Naive thymus-derived CD4-positive, alpha-beta T cell (primary cell): ENCODE data around the gene TENT4B. TPM values are rescaled to one million over a fixed set of nuclear protein-coding genes. Genes with fewer than 3 reads are reported as not detected.

Experiments used
- ATAC-seq: fragments of 150-1000 bp; cut with Tn5 transposase; 2 replicates; pipeline ENCODE4 v1.10.0; 2021; ENCODE audit warnings: mild to moderate bottlenecking, moderate library complexity
- CTCF ChIA-PET: fragments of 350-600 bp; sonication (Branson Sonifier 250); formaldehyde crosslinking; loops from one replicate; lab custom pipeline; 2021; ENCODE audit warnings: antibody characterized with exemption; lab: Charles Lee
- POLR2A ChIA-PET: fragments of 350-600 bp; sonication (Branson Sonifier 250); formaldehyde crosslinking; loops from one replicate; lab custom pipeline; 2021; ENCODE audit warnings: antibody characterized with exemption, inconsistent platforms; lab: Charles Lee
- DNase-seq, 9 donors: peaks; one replicate each; pipeline versions ENCODE4 v3.0.0 to v3.0.0-alpha.2; 2020 to 2022; ENCODE audit warnings: mixed read lengths in 1 of 9
- H3K27ac ChIP-seq: one replicate; pipeline ENCODE4 v1.7.0; 2013; ENCODE audit warnings: mild to moderate bottlenecking, low read depth, low read length, moderate library complexity
- H3K27me3 ChIP-seq, 2 donors: one replicate each; pipeline ENCODE4 v1.7.0; 2013; ENCODE audit warnings: low read length in 2 of 2, mild to moderate bottlenecking in 2 of 2, moderate library complexity in 2 of 2; ENCODE audit not compliant: control insufficient read depth in 2 of 2, insufficient read depth in 2 of 2
- H3K36me3 ChIP-seq, 3 experiments: 1 replicate in 2 of 3; 2 replicates in 1 of 3; pipeline ENCODE4 v1.7.0; 2013; ENCODE audit warnings: low read length in 3 of 3, mild to moderate bottlenecking in 3 of 3, moderate library complexity in 1 of 3; ENCODE audit not compliant: insufficient read depth in 3 of 3, control insufficient read depth in 2 of 3
- H3K4me1 ChIP-seq, 2 donors: one replicate each; pipeline ENCODE4 v1.7.0; 2013; ENCODE audit warnings: low read length in 2 of 2, mild to moderate bottlenecking in 2 of 2, moderate library complexity in 1 of 2; ENCODE audit not compliant: control insufficient read depth in 2 of 2, insufficient read depth in 2 of 2
- H3K4me3 ChIP-seq: 2 replicates; pipeline ENCODE4 v1.7.0; 2013; ENCODE audit warnings: mild to moderate bottlenecking, low read length
- H3K9me3 ChIP-seq, 3 experiments: 1 replicate in 2 of 3; 2 replicates in 1 of 3; pipeline ENCODE4 v1.7.0; 2013; ENCODE audit warnings: low read length in 3 of 3; ENCODE audit not compliant: control insufficient read depth in 2 of 3
- H3K27ac Mint-ChIP-seq, 9 donors: one replicate each; pipeline ENCODE4 v1.8.0; 2020 to 2022; ENCODE audit warnings: mixed read lengths in 9 of 9, mild to moderate bottlenecking in 8 of 9, moderate library complexity in 5 of 9, inconsistent platforms in 2 of 9
- H3K27me3 Mint-ChIP-seq, 5 donors: one replicate each; pipeline ENCODE4 v1.8.0; 2021 to 2022; ENCODE audit warnings: mixed read lengths in 5 of 5, mild to moderate bottlenecking in 1 of 5
- H3K36me3 Mint-ChIP-seq, 5 donors: one replicate each; pipeline ENCODE4 v1.8.0; 2020 to 2022; ENCODE audit warnings: mixed read lengths in 5 of 5, mild to moderate bottlenecking in 3 of 5, inconsistent platforms in 1 of 5
- H3K4me1 Mint-ChIP-seq, 7 donors: one replicate each; pipeline ENCODE4 v1.8.0; 2020 to 2022; ENCODE audit warnings: mixed read lengths in 7 of 7, mild to moderate bottlenecking in 3 of 7, inconsistent platforms in 1 of 7
- H3K4me3 Mint-ChIP-seq, 10 donors: one replicate each; pipeline ENCODE4 v1.8.0; 2020 to 2022; ENCODE audit warnings: mild to moderate bottlenecking in 10 of 10, mixed read lengths in 10 of 10, moderate library complexity in 6 of 10, inconsistent platforms in 2 of 10
- H3K9me3 Mint-ChIP-seq, 11 donors: one replicate each; pipeline ENCODE4 v1.8.0; 2020 to 2022; ENCODE audit warnings: mixed read lengths in 11 of 11, mild to moderate bottlenecking in 4 of 11, inconsistent platforms in 1 of 11, moderate library complexity in 1 of 11
- intact Hi-C, 2 donors: fragments of 100-400 bp; cut with micrococcal nuclease; formaldehyde crosslinking; loops; one replicate each; pipeline ENCODE4 v1.15.1; 2023
- polyA plus RNA-seq, 2 donors: library from polyadenylated mRNA; unstranded; fragments of 300-500 nt; fragmentation: Illumina TruSeq; gene quantifications; one replicate each; pipeline ENCODE4 v1.2.3, GENCODE V29; 2021
- total RNA-seq, 6 experiments: library from RNA in 5 of 6; stranded (reverse) in 5 of 6; gene quantifications; 1 replicate in 5 of 6; 2 replicates in 1 of 6; pipeline ENCODE4 v1.2.3 and lab custom pipeline; 2021 to 2026

TENT4B gene
- total and polyA plus RNA-seq, 7 experiments from 2014 or later: 5.0 to 25.9 (median 22.5) TPM

DNA sequence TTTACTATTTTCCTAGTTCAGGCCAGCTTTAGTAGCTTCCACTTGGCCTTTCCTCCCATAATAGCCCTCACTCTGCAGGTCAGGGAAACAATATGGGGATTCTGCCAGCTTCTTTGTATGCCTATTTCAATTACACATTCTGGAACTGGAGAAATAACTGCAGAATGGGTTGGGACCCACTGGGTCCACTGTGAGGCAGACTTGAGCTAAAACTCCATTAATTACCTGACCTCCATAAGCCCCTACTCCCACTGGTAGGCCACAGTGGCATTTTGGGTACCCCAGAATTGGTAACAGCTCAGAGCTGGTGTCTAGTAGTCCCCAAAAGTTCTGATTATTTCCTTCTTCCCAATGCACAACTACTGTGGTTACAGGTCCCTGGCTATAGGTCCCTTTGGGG, 16.7 kb upstream of the TENT4B start:
- no peaks in the 10 kb centered on the region for H3K36me3 Mint-ChIP-seq
- ATAC-seq: no peak
- no peak overlapping the region for H3K4me3 Mint-ChIP-seq
- ChIA-PET POLR2A (no interaction called here), CTCF (interaction anchor here (0.9 to 1.2 kb wide), 3 partner anchors 9 to 74 kb away, joined by 3 read pairs; no protein-coding TSS in a partner anchor)
- Histone ChIP-seq H3K27me3 (no peaks in the 10 kb centered on the region), H3K4me3 (no peak overlapping the region), H3K36me3 (no peaks in the 10 kb centered on the region), H3K4me1 (no peaks in the 10 kb centered on the region), H3K9me3 (no peaks in the 10 kb centered on the region), H3K27ac (no peak overlapping the region)
- H3K27ac Mint-ChIP-seq: no peak overlapping the region
- no peaks in the 10 kb centered on the region for H3K9me3 Mint-ChIP-seq
- peaks cover 0 to 2% (median 0%) of the 10 kb centered on the region in 5 donors for H3K27me3 Mint-ChIP-seq
- DNase-seq: no peak
- peaks cover 0 to 1% (median 0%) of the 10 kb centered on the region in 7 donors for H3K4me1 Mint-ChIP-seq
- intact Hi-C loops: loop anchor here in 1 of 2 donors (1.0 kb wide), 1 partner anchor 74 kb away; no protein-coding TSS in a partner anchor

DNA sequence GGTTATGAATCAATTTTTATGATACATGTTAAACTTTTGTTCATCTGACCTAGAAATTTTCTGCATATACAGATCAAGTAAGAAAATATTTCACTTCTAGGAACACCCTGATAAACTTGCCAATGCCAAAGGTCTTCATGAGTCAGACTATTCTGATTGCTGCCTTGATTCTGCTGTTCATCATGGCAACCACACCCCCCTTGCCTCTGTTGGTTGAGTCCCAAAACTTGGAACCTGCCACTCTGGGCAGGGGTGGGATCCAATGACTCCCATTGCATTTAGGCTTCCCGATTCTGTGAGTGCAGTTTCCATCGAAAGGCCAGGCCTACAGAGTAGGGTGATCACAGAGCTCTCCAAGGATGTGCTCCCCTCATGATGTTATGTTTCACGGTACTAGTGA, 15.8 kb upstream of the TENT4B start:
- POLR2A ChIA-PET: no interaction called here
- CTCF ChIA-PET: interaction anchor here (1.2 kb wide), 1 partner anchor 8 kb away, joined by 3 read pairs; no protein-coding TSS in a partner anchor
- H3K27ac Mint-ChIP-seq: peak overlapping the region in 1 of 9 donors; percentile 11
- ATAC-seq (no peak), DNase-seq (no peak)
- Histone ChIP-seq H3K9me3 (no peaks in the 10 kb centered on the region), H3K4me3 (no peak overlapping the region), H3K27me3 (no peaks in the 10 kb centered on the region), H3K4me1 (no peaks in the 10 kb centered on the region), H3K27ac (no peak overlapping the region), H3K36me3 (no peaks in the 10 kb centered on the region)
- peaks cover 0 to 2% (median 0%) of the 10 kb centered on the region in 5 donors for H3K27me3 Mint-ChIP-seq
- no peaks in the 10 kb centered on the region for H3K9me3 Mint-ChIP-seq
- no peak overlapping the region for H3K4me3 Mint-ChIP-seq
- peaks cover 0 to 1% (median 0%) of the 10 kb centered on the region in 7 donors for H3K4me1 Mint-ChIP-seq
- intact Hi-C loops: no loop called here
- H3K36me3 Mint-ChIP-seq: no peaks in the 10 kb centered on the region

DNA sequence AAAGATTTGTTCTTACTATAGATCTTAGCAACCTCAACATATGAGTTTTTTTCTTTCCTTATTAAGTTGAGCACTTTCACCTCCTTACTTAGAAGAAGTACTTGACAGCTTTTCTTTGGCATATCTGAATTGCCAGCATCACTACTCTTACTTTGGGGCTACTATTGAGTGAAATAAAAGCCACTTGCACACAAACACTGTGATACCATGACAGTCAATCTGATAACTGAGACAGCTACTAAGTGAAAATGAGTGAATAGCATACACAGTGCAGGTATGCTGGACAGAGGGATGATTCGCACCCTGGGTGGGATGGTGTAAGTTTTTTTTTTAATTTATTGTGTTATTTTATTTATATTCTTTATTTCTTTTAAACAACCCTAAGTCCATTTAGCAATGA, 13.5 kb upstream of the TENT4B start:
- no peak overlapping the region for H3K27ac Mint-ChIP-seq
- no peak for DNase-seq
- no peaks in the 10 kb centered on the region for H3K36me3 ChIP-seq
- H3K4me1 ChIP-seq: no peaks in the 10 kb centered on the region
- no peak for ATAC-seq
- no peak overlapping the region for H3K4me3 ChIP-seq
- ChIA-PET POLR2A (no interaction called here), CTCF (no interaction called here)
- H3K9me3 Mint-ChIP-seq: no peaks in the 10 kb centered on the region
- H3K27ac ChIP-seq: no peak overlapping the region
- H3K9me3 ChIP-seq: no peaks in the 10 kb centered on the region
- H3K27me3 ChIP-seq: no peaks in the 10 kb centered on the region
- H3K4me3 Mint-ChIP-seq: no peak overlapping the region
- intact Hi-C loops: no loop called here
- H3K4me1 Mint-ChIP-seq: no peaks in the 10 kb centered on the region
- H3K27me3 Mint-ChIP-seq: peaks cover 0 to 2% (median 0%) of the 10 kb centered on the region in 5 donors
- no peaks in the 10 kb centered on the region for H3K36me3 Mint-ChIP-seq

DNA sequence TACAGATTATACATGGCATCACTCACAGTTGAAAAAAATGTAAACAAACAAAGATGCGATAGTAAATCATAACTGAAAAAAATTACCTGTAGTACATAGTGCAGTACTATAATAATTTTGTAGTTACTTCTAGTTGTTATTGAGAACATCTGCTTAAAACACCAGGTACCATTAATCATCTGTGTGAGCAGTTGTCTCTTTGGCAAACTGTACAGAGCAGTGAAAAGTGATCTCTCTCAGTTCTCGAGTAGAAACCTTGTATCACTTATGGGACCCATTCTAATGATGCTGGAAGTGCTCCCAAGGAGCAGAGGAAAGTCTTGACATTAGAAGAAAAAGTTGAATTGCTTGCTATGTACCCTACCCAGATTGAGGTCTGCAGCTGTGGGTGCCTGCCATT, 8.9 kb upstream of the TENT4B start:
- intact Hi-C loops: no loop called here
- ATAC-seq (no peak), DNase-seq (no peak)
- Mint-ChIP-seq H3K9me3 (no peaks in the 10 kb centered on the region), H3K36me3 (no peaks in the 10 kb centered on the region), H3K4me3 (no peak overlapping the region), H3K27me3 (no peaks in the 10 kb centered on the region), H3K27ac (no peak overlapping the region), H3K4me1 (no peaks in the 10 kb centered on the region)
- ChIA-PET POLR2A (interaction anchor here (0.6 kb wide), 1 partner anchor 31 kb away, joined by 4 read pairs; no protein-coding TSS in a partner anchor), CTCF (no interaction called here)
- H3K4me1 ChIP-seq: no peaks in the 10 kb centered on the region
- no peaks in the 10 kb centered on the region for H3K9me3 ChIP-seq
- no peaks in the 10 kb centered on the region for H3K36me3 ChIP-seq
- no peak overlapping the region for H3K4me3 ChIP-seq
- no peaks in the 10 kb centered on the region for H3K27me3 ChIP-seq
- H3K27ac ChIP-seq: no peak overlapping the region

DNA sequence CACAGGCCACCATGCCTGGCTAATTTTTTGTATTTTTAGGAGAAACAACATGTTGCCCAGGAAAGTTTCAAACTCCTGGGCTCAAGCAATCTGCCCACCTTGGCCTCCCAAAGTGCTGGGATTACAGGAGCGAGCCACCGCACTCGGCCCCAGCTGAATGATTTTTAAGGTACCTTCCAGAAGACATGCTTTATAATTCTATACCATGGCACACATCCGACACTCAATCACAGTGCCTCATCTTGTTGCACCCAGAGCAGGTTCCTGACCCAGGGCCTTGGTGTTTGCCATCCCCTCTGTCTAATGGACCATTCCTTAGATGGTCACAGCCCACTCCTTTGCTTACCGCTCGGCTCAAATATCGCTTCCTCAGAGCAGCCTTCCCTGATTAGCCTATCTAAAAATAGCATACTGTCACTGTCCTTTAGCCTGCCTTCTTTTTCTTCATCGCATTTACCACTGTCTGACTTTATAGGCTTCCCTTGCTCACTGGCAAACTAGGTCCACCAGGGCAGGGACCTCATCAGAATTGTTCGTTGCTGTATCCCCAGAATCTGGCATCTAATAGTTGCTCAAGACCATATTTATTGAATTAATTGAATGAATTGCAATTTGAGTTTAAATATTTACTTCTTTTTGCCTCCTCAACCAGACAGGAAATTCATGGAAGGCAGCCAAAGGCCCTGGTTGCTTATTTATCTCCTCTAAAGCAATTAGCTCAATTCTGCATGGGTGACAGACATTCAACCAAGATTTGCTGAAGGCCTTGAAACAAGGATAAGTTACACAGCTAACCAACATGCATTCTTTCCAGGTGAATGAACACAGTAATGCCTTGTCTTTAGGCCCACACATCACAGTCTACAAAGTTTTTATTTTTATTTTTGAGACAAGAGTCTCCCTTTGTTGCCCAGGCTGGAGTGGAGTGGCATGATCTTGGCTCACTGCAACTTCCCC, 6.3 kb upstream of the TENT4B start:
- Histone ChIP-seq H3K27me3 (no peaks in the 10 kb centered on the region), H3K9me3 (no peaks in the 10 kb centered on the region), H3K27ac (no peak overlapping the region), H3K36me3 (no peaks in the 10 kb centered on the region), H3K4me1 (peaks cover 1 to 7% of the 10 kb centered on the region in 2 donors), H3K4me3 (no peak overlapping the region)
- Mint-ChIP-seq H3K4me3 (no peak overlapping the region), H3K9me3 (no peaks in the 10 kb centered on the region), H3K27me3 (no peaks in the 10 kb centered on the region), H3K36me3 (no peaks in the 10 kb centered on the region), H3K4me1 (peaks cover under 1 to 10% (median 4%) of the 10 kb centered on the region in 7 donors), H3K27ac (peak overlapping the region in 1 of 9 donors; percentile 36)
- intact Hi-C loops: no loop called here
- DNase-seq: no peak
- ChIA-PET CTCF (interaction anchor here (0.6 kb wide), 1 partner anchor 215 kb away, joined by 5 read pairs; no protein-coding TSS in a partner anchor), POLR2A (interaction anchor here (0.6 kb wide), 1 partner anchor 81 kb away, joined by 3 read pairs; the partner anchor contains the start of gene HEATR3)
- ATAC-seq: no peak

DNA sequence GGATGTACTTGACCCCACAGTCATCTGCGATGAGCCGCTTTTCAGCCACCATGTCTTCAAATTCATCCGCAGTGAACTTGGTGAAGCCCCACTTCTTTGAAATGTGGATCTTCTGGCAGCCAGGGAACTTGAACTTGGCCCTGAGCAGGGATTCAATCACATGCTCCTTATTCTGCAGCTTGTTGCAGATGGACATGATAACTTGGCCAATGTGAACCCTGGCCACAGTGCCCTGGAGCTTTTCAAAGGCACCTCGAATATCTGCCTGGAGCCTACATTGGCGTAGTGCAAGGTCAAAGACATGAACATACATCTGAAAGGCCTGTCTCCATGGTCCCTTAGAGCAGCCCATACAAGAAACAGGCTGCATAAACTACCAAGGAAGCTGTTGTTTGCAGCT, 1.8 kb upstream of the TENT4B start:
- Mint-ChIP-seq H3K27me3 (no peaks in the 10 kb centered on the region), H3K9me3 (no peaks in the 10 kb centered on the region), H3K4me3 (peak overlapping the region in 8 of 10 donors; percentile 87 to 99 (median 94)), H3K27ac (peak overlapping the region in 6 of 9 donors; percentile 93 to 99 (median 96)), H3K4me1 (peaks cover 20 to 31% (median 29%) of the 10 kb centered on the region in 7 donors), H3K36me3 (peaks cover 0 to 13% (median 0%) of the 10 kb centered on the region in 5 donors)
- Histone ChIP-seq H3K4me3 (peak overlapping the region; percentile 87), H3K27me3 (no peaks in the 10 kb centered on the region), H3K36me3 (peaks cover 0 to 3% (median 0%) of the 10 kb centered on the region in 3 experiments), H3K27ac (peak overlapping the region; percentile 99), H3K9me3 (no peaks in the 10 kb centered on the region), H3K4me1 (peaks cover 12 to 20% of the 10 kb centered on the region in 2 donors)
- POLR2A ChIA-PET: interaction anchor here (0.6 to 2.3 kb wide), 6 partner anchors 10 to 590 kb away, joined by 4 to 10 read pairs (median 6); partner anchors contain the start of genes CNEP1R1 and HEATR3
- DNase-seq (no peak), ATAC-seq (no peak)
- intact Hi-C loops: loop anchor here (5.0 to 10.0 kb wide), 3 partner anchors 47 to 1547 kb away; partner anchors contain the start of gene SNX20 (in 1 of the 2)
- CTCF ChIA-PET: interaction anchor here (1.0 to 1.6 kb wide), 2 partner anchors 30 to 59 kb away, joined by 3 to 7 read pairs; no protein-coding TSS in a partner anchor
